A549 (cell line): Measurements from ENCODE around the gene PTPRH. TPM values are rescaled to one million over a fixed set of nuclear protein-coding genes. Genes with fewer than 3 reads are reported as not detected.

Experiments
- ATAC-seq, 2 experiments: fragments of 200-7000 bp in 1 of 2; fragments of >200 bp in 1 of 2; cut with Nextera tagmentation in 1 of 2; cut with Tn5 transposase in 1 of 2; 3 replicates each; pipeline versions ENCODE4 v1.8.0 to v1.9.1; 2018 to 2020; ENCODE audit warnings: mild to moderate bottlenecking in 1 of 2, moderate library complexity in 1 of 2
- CTCF ChIA-PET: fragments of 300-600 bp; sonication (Branson Sonifier 250); formaldehyde crosslinking; extraction: SDS; loops from one replicate; lab custom pipeline; 2021; ENCODE audit warnings: antibody characterized with exemption, inconsistent platforms; lab: Yijun Ruan, JAX
- POLR2A ChIA-PET: fragments of 350-600 bp; formaldehyde crosslinking; extraction: SDS; loops from one replicate; lab custom pipeline; 2021; ENCODE audit warnings: antibody characterized with exemption, inconsistent platforms; lab: Yijun Ruan, JAX
- DNase-seq, 2 experiments: peaks; one replicate each; pipeline versions ENCODE4 v3.0.0 to v3.0.0-alpha.2; 2011 to 2016; ENCODE audit warnings: low read depth in 1 of 2, low spot score in 1 of 2
- FAIRE-seq: peaks from 2 replicates; lab custom pipeline; 2011; peaks lifted over from hg19 to GRCh38; lab: Jason Lieb, UNC
- H3K27ac ChIP-seq, 2 experiments: fragments of >200 bp; sonication (Bioruptor Twin); formaldehyde crosslinking; 3 replicates each; pipeline ENCODE4 v1.5.1; 2016 to 2017
- H3K4me1 ChIP-seq: fragments of >200 bp; sonication (Bioruptor Twin); formaldehyde crosslinking; 3 replicates; pipeline ENCODE4 v1.6.1; 2016
- H3K4me2 ChIP-seq: fragments of >200 bp; sonication (Bioruptor Twin); formaldehyde crosslinking; 3 replicates; pipeline ENCODE4 v1.6.1; 2016
- H3K4me3 ChIP-seq: fragments of >200 bp; sonication (Bioruptor Twin); formaldehyde crosslinking; 3 replicates; pipeline ENCODE4 v1.5.1; 2016
- H3K9me3 ChIP-seq: fragments of >200 bp; sonication (Bioruptor Twin); formaldehyde crosslinking; 3 replicates; pipeline ENCODE4 v1.6.1; 2016
- ATOH8 ChIP-seq: fragments of 250-450 bp; sonication (Bioruptor Pico); IDR thresholded peaks from 2 replicates; pipeline ENCODE4 v1.5.0; 2020; ENCODE audit warnings: low read depth, mild to moderate bottlenecking, moderate library complexity
- BHLHE40 ChIP-seq: IDR thresholded peaks from 2 replicates; pipeline ENCODE4 v1.6.1; 2012; ENCODE audit warnings: low read depth, low read length, inconsistent platforms
- CEBPB ChIP-seq, 2 experiments: fragments of >200 bp in 1 of 2; sonication (Bioruptor Twin) in 1 of 2; formaldehyde crosslinking in 1 of 2; IDR thresholded peaks; 2 replicates each; pipeline ENCODE4 v1.6.1; 2012 to 2016
- CHD4 ChIP-seq: fragments of 200-600 bp; sonication (generic); IDR thresholded peaks from 2 replicates; pipeline ENCODE4 v1.6.1; 2016; ENCODE audit warnings: antibody characterized with exemption, mild to moderate bottlenecking, borderline replicate concordance
- E2F6 ChIP-seq: IDR thresholded peaks from 2 replicates; pipeline ENCODE4 v1.6.1; 2012; ENCODE audit warnings: low read depth, borderline replicate concordance
- EP300 ChIP-seq, 2 experiments: fragments of >200 bp; sonication (Bioruptor Twin); formaldehyde crosslinking; IDR thresholded peaks; 2 replicates in 1 of 2; 3 replicates in 1 of 2; pipeline ENCODE4 v1.6.1; 2016 to 2017
- ESRRA ChIP-seq: fragments of 150-350 bp; IDR thresholded peaks from 2 replicates; pipeline ENCODE4 v1.6.1; 2014; ENCODE audit warnings: mild to moderate bottlenecking, low read length, borderline replicate concordance
- FOSL2 ChIP-seq, 2 experiments: fragments of 450-650 bp in 1 of 2; fragments of >200 bp in 1 of 2; sonication (Bioruptor Twin) in 1 of 2; formaldehyde crosslinking; IDR thresholded peaks; 2 replicates each; pipeline versions ENCODE4 v1.5.0 to v1.6.1; 2016 to 2020; ENCODE audit warnings: mild to moderate bottlenecking in 1 of 2, moderate library complexity in 1 of 2
- GATA3 ChIP-seq: IDR thresholded peaks from 2 replicates; pipeline ENCODE4 v1.6.1; 2012; ENCODE audit warnings: borderline replicate concordance
- HMGXB4 ChIP-seq: fragments of 250-450 bp; sonication (Bioruptor Pico); IDR thresholded peaks from 2 replicates; pipeline ENCODE4 v1.5.0; 2021; ENCODE audit warnings: mild to moderate bottlenecking, moderate library complexity, borderline replicate concordance
- HOXB13 ChIP-seq: fragments of 250-450 bp; sonication (Bioruptor Pico); IDR thresholded peaks from 2 replicates; pipeline ENCODE4 v1.5.0; 2020; ENCODE audit warnings: low read depth, mild to moderate bottlenecking, moderate library complexity
- HOXB5 ChIP-seq: fragments of 250-450 bp; sonication (Bioruptor Pico); IDR thresholded peaks from 2 replicates; pipeline ENCODE4 v1.5.0; 2020; ENCODE audit warnings: mild to moderate bottlenecking, moderate library complexity
- KDM5A ChIP-seq: fragments of 200-600 bp; sonication (generic); IDR thresholded peaks from 2 replicates; pipeline ENCODE4 v1.6.1; 2016; ENCODE audit warnings: antibody characterized with exemption, mild to moderate bottlenecking
- MAFK ChIP-seq: fragments of 450-650 bp; IDR thresholded peaks from 2 replicates; pipeline ENCODE4 v1.6.1; 2014; ENCODE audit not compliant: partially characterized antibody
- MAX ChIP-seq: IDR thresholded peaks from 2 replicates; pipeline ENCODE4 v1.6.1; 2012
- MAZ ChIP-seq: fragments of 150-350 bp; IDR thresholded peaks from 2 replicates; pipeline ENCODE4 v1.6.1; 2014; ENCODE audit warnings: antibody characterized with exemption, low read depth, low read length, borderline replicate concordance
- MYC ChIP-seq: IDR thresholded peaks from 2 replicates; pipeline ENCODE4 v1.6.1; 2012; ENCODE audit warnings: mild to moderate bottlenecking, inconsistent platforms, low read length, improper control_type of control experiment, borderline replicate concordance
- NPAS2 ChIP-seq: fragments of 250-450 bp; sonication (Bioruptor Pico); IDR thresholded peaks from 2 replicates; pipeline ENCODE4 v1.8.0; 2022; ENCODE audit warnings: mild to moderate bottlenecking, moderate library complexity, borderline replicate concordance
- NR3C1 ChIP-seq: fragments of >200 bp; sonication (Bioruptor Twin); formaldehyde crosslinking; IDR thresholded peaks from 3 replicates; pipeline ENCODE4 v1.6.1; 2017
- PBX3 ChIP-seq: IDR thresholded peaks from 2 replicates; pipeline ENCODE4 v1.6.1; 2012
- POLR2A ChIP-seq: IDR thresholded peaks from 2 replicates; pipeline ENCODE4 v1.6.1; 2012; ENCODE audit warnings: mild to moderate bottlenecking, low read length
- RAD21 ChIP-seq, 2 experiments: fragments of >200 bp in 1 of 2; sonication (Bioruptor Twin) in 1 of 2; formaldehyde crosslinking in 1 of 2; IDR thresholded peaks in 1 of 2; conservative IDR thresholded peaks in 1 of 2; 2 replicates in 1 of 2; 3 replicates in 1 of 2; pipeline ENCODE4 v1.6.1; 2012 to 2018; ENCODE audit warnings: inconsistent platforms in 1 of 2
- RFX5 ChIP-seq: fragments of 450-650 bp; IDR thresholded peaks from 2 replicates; pipeline ENCODE4 v1.7.1; 2014; ENCODE audit warnings: antibody characterized with exemption, mild to moderate bottlenecking, moderate library complexity
- RNF2 ChIP-seq: fragments of 200-600 bp; sonication (generic); IDR thresholded peaks from 2 replicates; pipeline ENCODE4 v1.6.1; 2016; ENCODE audit warnings: low read depth, mild to moderate bottlenecking, antibody characterized with exemption, moderate library complexity, borderline replicate concordance
- SMC3 ChIP-seq: fragments of >200 bp; sonication (Bioruptor Twin); formaldehyde crosslinking; IDR thresholded peaks from 3 replicates; pipeline ENCODE4 v1.6.1; 2018; ENCODE audit warnings: inconsistent platforms
- SREBF2 ChIP-seq: fragments of 450-650 bp; IDR thresholded peaks from 2 replicates; pipeline ENCODE4 v1.6.1; 2014; ENCODE audit warnings: mild to moderate bottlenecking, moderate library complexity
- TP53 ChIP-seq: fragments of 250-450 bp; sonication (Bioruptor Pico); IDR thresholded peaks from 2 replicates; pipeline ENCODE4 v1.5.0; 2021; ENCODE audit warnings: mild to moderate bottlenecking, moderate library complexity
- ZC3H11A ChIP-seq: fragments of 450-650 bp; IDR thresholded peaks from 2 replicates; pipeline ENCODE4 v1.6.1; 2014; ENCODE audit warnings: antibody characterized with exemption, mild to moderate bottlenecking
- WGBS: methylation state at CpG from one replicate; pipeline ENCODE4 v1.1.6; 2017; ENCODE audit errors: missing lambda C conversion rate; 5-methylcytosine and 5-hydroxymethylcytosine counted together
- polyA plus RNA-seq, 4 experiments: library from polyadenylated mRNA; depleted of rRNA in 3 of 4; stranded (reverse); fragments of >200 nt; fragmentation: RNase III in 1 of 4; extraction: RNeasy Plus Mini Kit Qiagen cat#74134 plus additional on column Dnase treatment in 1 of 4; gene quantifications; 2 replicates in 3 of 4; 3 replicates in 1 of 4; pipeline ENCODE4 v1.2.3, GENCODE V29; 2011 to 2017

Gene PTPRH
- polyA plus RNA-seq, 2 of the 4 experiments (the other 2 are of a cell fraction), result 1.6 to 4.2 TPM

- POLR2A ChIA-PET, result interaction anchor here (1.0 kb wide), 1 partner anchor 14 kb away, joined by 5 read pairs; no protein-coding TSS in a partner anchor
Measured at GRCh38 chr19:55196803-55197202, 12.5 kb downstream of the PTPRH start.

GRCh38 chr19:55193481-55193880, 15.8 kb downstream of the PTPRH start:
- POLR2A ChIA-PET, result interaction anchor here (0.7 kb wide), 1 partner anchor 19 kb away, joined by 3 read pairs; no protein-coding TSS in a partner anchor
- peaks cover 14% of the 10 kb centered on the region for H3K4me1 ChIP-seq
- CTCF ChIA-PET, result interaction anchor here (0.6 to 3.4 kb wide), 10 partner anchors 11 to 274 kb away, joined by 3 to 14 read pairs (median 4); partner anchors contain the start of genes DNAAF3, SYT5 and TMEM238
- FAIRE-seq (no peak), DNase-seq (no peak), ATAC-seq (no peak)
- 91% methylated on average over 12 of the region's 12 CpGs for WGBS
- H3K27ac ChIP-seq, result no peak overlapping the region
- H3K4me3 ChIP-seq, result no peak overlapping the region
- TF ChIP-seq SMC3, result no peak
- no peak for TF ChIP-seq SREBF2
- no peak for TF ChIP-seq RFX5
- no peak for TF ChIP-seq ESRRA
- no peak for TF ChIP-seq POLR2A
- no peak for TF ChIP-seq HOXB13 (CRISPR knock-in tag)
- TF ChIP-seq MAX, result no peak
- no peaks in the 10 kb centered on the region for H3K9me3 ChIP-seq
- no peak overlapping the region for H3K4me2 ChIP-seq

More at GRCh38 chr19:55196803-55197202, 12.5 kb downstream of the PTPRH start:
- H3K4me3 ChIP-seq, result no peak overlapping the region
- CTCF ChIA-PET, result interaction anchor here (0.7 to 2.5 kb wide), 5 partner anchors 10 to 104 kb away, joined by 3 to 10 read pairs (median 5); no protein-coding TSS in a partner anchor
- DNase-seq (peak in 1 of 2 experiments; percentile 64), ATAC-seq (peak; percentile 46 to 73; a peak in 4 of 6 replicates), FAIRE-seq (no peak)
- TF ChIP-seq NPAS2 (no peak), PBX3 (no peak), KDM5A (no peak), RAD21 (conservative IDR thresholded peaks at IDR 0.05 in 1 of 2, IDR thresholded peaks at IDR 0.05 in 1 of 2) (no peak), RFX5 (no peak)
- no peak overlapping the region for H3K4me2 ChIP-seq
- no peaks in the 10 kb centered on the region for H3K9me3 ChIP-seq
- 88% methylated on average over 10 of the region's 10 CpGs for WGBS
- no peaks in the 10 kb centered on the region for H3K4me1 ChIP-seq
- H3K27ac ChIP-seq, result no peak overlapping the region

- WGBS, result 1% methylated on average over 15 of the region's 15 CpGs
- CTCF ChIA-PET, result interaction anchor here (0.8 to 2.3 kb wide), 11 partner anchors 10 to 194 kb away, joined by 3 to 9 read pairs (median 3); partner anchors contain the start of genes DNAAF3, SYT5 and TMEM190
- DNase-seq (peak; percentile 99), FAIRE-seq (peak; percentile 99), ATAC-seq (peak; percentile 97 to 99)
- Histone ChIP-seq H3K4me3 (peak overlapping the region; percentile 24; the same call in 2 of the 3 replicates), H3K27ac (peak overlapping the region; percentile 73 to 90), H3K4me1 (peaks cover 14% of the 10 kb centered on the region), H3K9me3 (no peaks in the 10 kb centered on the region), H3K4me2 (peak overlapping the region; percentile 73)
- POLR2A ChIA-PET, result interaction anchor here (0.6 to 1.6 kb wide), 7 partner anchors 10 to 399 kb away, joined by 3 to 7 read pairs (median 5); partner anchors contain the start of genes PPP1R12C, PPP6R1, PTPRH and SYT5
- TF ChIP-seq FOSL2 (IDR thresholded peaks at IDR 0.05) (peak; percentile 63; the same call in 1 of the 2 replicates), FOSL2 (CRISPR knock-in tag; IDR thresholded peaks at IDR 0.05) (peak; percentile 95), MAFK (peak; percentile 51), CHD4 (no peak), GATA3 (peak; percentile 34; the same call in 1 of the 2 replicates), NPAS2 (peak; percentile 92), HOXB5 (CRISPR knock-in tag) (peak; percentile 80), RAD21 (conservative IDR thresholded peaks at IDR 0.05 in 1 of 2, IDR thresholded peaks at IDR 0.05 in 1 of 2) (0 out of 5 replicates have a peak, but pooled peaks of 1 of the 2 experiments have one; percentile 5), HOXB13 (CRISPR knock-in tag) (peak; percentile 85), MYC (peak; percentile 98), E2F6 (peak; percentile 90), CEBPB (IDR thresholded peaks at IDR 0.05) (peak; percentile 6 to 66; a peak in 1 of 4 replicates), HMGXB4 (CRISPR knock-in tag) (no peak), BHLHE40 (peak; percentile 90), ATOH8 (CRISPR knock-in tag) (peak; percentile 63; the same call in 1 of the 2 replicates), TP53 (CRISPR knock-in tag) (0 out of 2 replicates have a peak, but pooled peaks have one; percentile 24), RNF2 (no peak), SMC3 (peak; percentile 25; the same call in 1 of the 3 replicates), MAZ (no peak), EP300 (IDR thresholded peaks at IDR 0.05) (peak in 1 of 2 experiments; percentile 61; a peak in 2 of 5 replicates), ZC3H11A (no peak), NR3C1 (no peak)
Measured at GRCh38 chr19:55189403-55189835, 19.9 kb downstream of the PTPRH start.
